H9 (cell line): ENCODE measurements around the gene GJB6. TPM values are rescaled to one million over a fixed set of nuclear protein-coding genes. Genes with fewer than 3 reads are reported as not detected.

Experiments used
- DNase-seq: peaks from one replicate; pipeline ENCODE4 v3.0.0-alpha.2; 2017
- H2AFZ ChIP-seq: one replicate; pipeline ENCODE4 v1.6.1; 2013; ENCODE audit warnings: mild to moderate bottlenecking, low read length, control low read depth, moderate library complexity
- H2AK5ac ChIP-seq: 2 replicates; pipeline ENCODE4 v1.6.1; 2013; ENCODE audit warnings: low read length, control low read depth, mixed read lengths; ENCODE audit not compliant: insufficient read length
- H2BK120ac ChIP-seq: one replicate; pipeline ENCODE4 v1.6.1; 2013; ENCODE audit warnings: low read depth, mild to moderate bottlenecking, low read length, control low read depth, inconsistent platforms; ENCODE audit not compliant: poor library complexity, severe bottlenecking
- H2BK12ac ChIP-seq: 2 replicates; pipeline ENCODE4 v1.6.1; 2013; ENCODE audit warnings: low read length, control low read depth, mixed read lengths, low read depth; ENCODE audit not compliant: insufficient read length
- H2BK15ac ChIP-seq: 2 replicates; pipeline ENCODE4 v1.6.1; 2013; ENCODE audit warnings: low read depth, low read length, control low read depth
- H2BK20ac ChIP-seq: one replicate; pipeline ENCODE4 v1.6.1; 2013; ENCODE audit warnings: low read depth, mild to moderate bottlenecking, low read length, control low read depth, inconsistent platforms; ENCODE audit not compliant: poor library complexity, severe bottlenecking
- H2BK5ac ChIP-seq: 2 replicates; pipeline ENCODE4 v1.6.1; 2013; ENCODE audit warnings: low read length, control low read depth, mixed read lengths; ENCODE audit not compliant: insufficient read length
- H3K14ac ChIP-seq: 2 replicates; pipeline ENCODE4 v1.6.1; 2013; ENCODE audit warnings: low read length, control low read depth; ENCODE audit not compliant: insufficient read depth
- H3K18ac ChIP-seq: 2 replicates; pipeline ENCODE4 v1.6.1; 2013; ENCODE audit warnings: low read depth, mild to moderate bottlenecking, mixed read lengths, low read length, control low read depth; ENCODE audit not compliant: insufficient read length
- H3K23ac ChIP-seq: 2 replicates; pipeline ENCODE4 v1.6.1; 2013; ENCODE audit warnings: low read length, control low read depth, mixed read lengths, low read depth; ENCODE audit not compliant: insufficient read length
- H3K23me2 ChIP-seq: 2 replicates; pipeline ENCODE4 v1.6.1; 2013; ENCODE audit warnings: low read depth, mild to moderate bottlenecking, mixed read lengths, low read length, control low read depth; ENCODE audit not compliant: insufficient read length, poor library complexity, severe bottlenecking
- H3K27ac ChIP-seq: 2 replicates; pipeline ENCODE4 v1.5.1; 2013; ENCODE audit warnings: low read length, control low read depth, mixed read lengths, low read depth; ENCODE audit not compliant: insufficient read length
- H3K27me3 ChIP-seq: 2 replicates; pipeline ENCODE4 v1.6.1; 2013; ENCODE audit warnings: low read length, control low read depth, inconsistent platforms; ENCODE audit not compliant: insufficient read depth
- H3K4ac ChIP-seq: 2 replicates; pipeline ENCODE4 v1.6.1; 2013; ENCODE audit warnings: low read depth, mild to moderate bottlenecking, control low read depth, inconsistent platforms, low read length, moderate library complexity
- H3K4me1 ChIP-seq: 2 replicates; pipeline ENCODE4 v1.6.1; 2013; ENCODE audit warnings: low read length, control low read depth, inconsistent platforms; ENCODE audit not compliant: insufficient read depth
- H3K4me2 ChIP-seq: 2 replicates; pipeline ENCODE4 v1.6.1; 2013; ENCODE audit warnings: low read length, control low read depth, mixed read lengths; ENCODE audit not compliant: insufficient read length, insufficient read depth
- H3K56ac ChIP-seq: 2 replicates; pipeline ENCODE4 v1.6.1; 2013; ENCODE audit warnings: low read depth, mild to moderate bottlenecking, mixed read lengths, low read length, control low read depth; ENCODE audit not compliant: insufficient read length
- H3K79me1 ChIP-seq: 2 replicates; pipeline ENCODE4 v1.6.1; 2013; ENCODE audit warnings: low read depth, mild to moderate bottlenecking, moderate library complexity, low read length, control low read depth, inconsistent platforms; ENCODE audit not compliant: insufficient read depth, poor library complexity, severe bottlenecking
- H3K79me2 ChIP-seq: 2 replicates; pipeline ENCODE4 v1.6.1; 2013; ENCODE audit warnings: low read length, control low read depth, inconsistent platforms; ENCODE audit not compliant: insufficient read depth
- H3K9ac ChIP-seq: 2 replicates; pipeline ENCODE4 v1.6.1; 2013; ENCODE audit warnings: low read length, control low read depth, mixed read lengths; ENCODE audit not compliant: insufficient read length; ENCODE audit errors: extremely low read depth
- H3K9me3 ChIP-seq: one replicate; pipeline ENCODE4 v1.6.1; 2013; ENCODE audit warnings: low read depth, low read length, inconsistent platforms; ENCODE audit not compliant: control insufficient read depth
- H3T11ph ChIP-seq: one replicate; pipeline ENCODE4 v1.6.1; 2013; ENCODE audit warnings: mild to moderate bottlenecking, low read length, control low read depth, inconsistent platforms
- H4K20me1 ChIP-seq: one replicate; pipeline ENCODE4 v1.6.1; 2013; ENCODE audit not compliant: control insufficient read depth, insufficient read length, insufficient read depth
- H4K5ac ChIP-seq: 2 replicates; pipeline ENCODE4 v1.6.1; 2013; ENCODE audit warnings: low read depth, mild to moderate bottlenecking, mixed read lengths, low read length, control low read depth; ENCODE audit not compliant: insufficient read length
- H4K8ac ChIP-seq: replicated peaks from 2 replicates; pipeline ENCODE4 v1.6.1; 2013; ENCODE audit warnings: low read length, control low read depth, mixed read lengths, low read depth; ENCODE audit not compliant: insufficient read length
- H4K91ac ChIP-seq: 2 replicates; pipeline ENCODE4 v1.6.1; 2013; ENCODE audit warnings: low read depth, mild to moderate bottlenecking, moderate library complexity, mixed read lengths, low read length, control low read depth; ENCODE audit not compliant: insufficient read length
- H3K27ac Mint-ChIP-seq, 3 experiments: 2 replicates in 2 of 3; 3 replicates in 1 of 3; pipeline ENCODE4 v1.8.0; 2020 to 2021; ENCODE audit warnings: mixed read lengths in 3 of 3, mild to moderate bottlenecking in 1 of 3, moderate library complexity in 1 of 3
- H3K27me3 Mint-ChIP-seq: 2 replicates; pipeline ENCODE4 v1.8.0; 2021; ENCODE audit warnings: low read depth, mild to moderate bottlenecking, moderate library complexity, mixed read lengths
- H3K36me3 Mint-ChIP-seq, 3 experiments: 2 replicates in 2 of 3; 3 replicates in 1 of 3; pipeline ENCODE4 v1.8.0; 2020 to 2021; ENCODE audit warnings: low read depth in 3 of 3, mixed read lengths in 3 of 3; ENCODE audit not compliant: insufficient read depth in 1 of 3
- H3K4me1 Mint-ChIP-seq, 2 experiments: 2 replicates each; pipeline ENCODE4 v1.8.0; 2020; ENCODE audit warnings: mixed read lengths in 2 of 2
- H3K4me3 Mint-ChIP-seq, 2 experiments: 2 replicates in 1 of 2; 3 replicates in 1 of 2; pipeline ENCODE4 v1.8.0; 2020 to 2021; ENCODE audit warnings: mild to moderate bottlenecking in 2 of 2, mixed read lengths in 2 of 2, moderate library complexity in 1 of 2
- H3K9me3 Mint-ChIP-seq, 2 experiments: 2 replicates in 1 of 2; 3 replicates in 1 of 2; pipeline ENCODE4 v1.8.0; 2020; ENCODE audit warnings: mild to moderate bottlenecking in 2 of 2, mixed read lengths in 2 of 2, moderate library complexity in 1 of 2
- CTCF ChIP-seq: fragments of 200-600 bp; sonication (generic); conservative IDR thresholded peaks from 3 replicates; pipeline ENCODE4 v1.8.0; 2021; ENCODE audit warnings: antibody characterized with exemption, mild to moderate bottlenecking
- WGBS: extraction: QIAGEN DNeasy Blood & Tissue Kit; methylation state at CpG from one replicate; pipeline ENCODE4 v1.1.7; 2013; ENCODE audit warnings: missing lambda C conversion rate, low lambda C conversion rate, mixed read lengths; ENCODE audit not compliant: insufficient read length; ENCODE audit errors: extremely low coverage; 5-methylcytosine and 5-hydroxymethylcytosine counted together
- total RNA-seq: library from RNA; stranded (reverse); gene quantifications from 2 replicates; pipeline ENCODE4 v1.2.1, GENCODE V29; 2021

GJB6 gene
- total RNA-seq, 1 experiment from 2014 or later = not detected

GRCh38 chr13:20227288-20227687 lies 4.8 kb downstream of the GJB6 start:
- H3K27me3 ChIP-seq = peaks cover 22% of the 10 kb centered on the region
- no CpG with 5 or more reads among the region's 8 CpGs for WGBS
- no peak for TF ChIP-seq CTCF

More at GRCh38 chr13:20227288-20227687, 4.8 kb downstream of the GJB6 start:
- Histone ChIP-seq H2AFZ (no peak overlapping the region), H2BK5ac (no peak overlapping the region), H3K79me1 (no peaks in the 10 kb centered on the region), H3K56ac (no peak overlapping the region), H2AK5ac (no peak overlapping the region), H3K23me2 (peaks cover 10% of the 10 kb centered on the region), H4K5ac (no peak overlapping the region), H2BK20ac (no peak overlapping the region), H3T11ph (no peak overlapping the region), H3K27ac (no peak overlapping the region), H3K18ac (no peak overlapping the region), H3K14ac (no peak overlapping the region; the same call in 1 of the 2 replicates), H4K91ac (no peak overlapping the region), H3K4ac (no peak overlapping the region), H4K20me1 (no peaks in the 10 kb centered on the region), H3K23ac (no peak overlapping the region), H2BK12ac (no peak overlapping the region), H3K79me2 (no peaks in the 10 kb centered on the region), H2BK120ac (no peak overlapping the region), H3K9me3 (no peaks in the 10 kb centered on the region), H3K9ac (no peak overlapping the region), H4K8ac (no peak overlapping the region), H3K4me1 (no peaks in the 10 kb centered on the region), H2BK15ac (no peak overlapping the region), H3K4me2 (no peak overlapping the region)
- peaks cover 78% of the 10 kb centered on the region for H3K27me3 Mint-ChIP-seq
- no peaks in the 10 kb centered on the region for H3K36me3 Mint-ChIP-seq
- no peak for DNase-seq
- H3K27ac Mint-ChIP-seq = no peak overlapping the region
- no peak overlapping the region for H3K4me3 Mint-ChIP-seq
- peaks cover 9 to 10% of the 10 kb centered on the region in 2 experiments for H3K4me1 Mint-ChIP-seq
- peaks cover 0 to 2% of the 10 kb centered on the region in 2 experiments; a peak in 1 of 5 replicates for H3K9me3 Mint-ChIP-seq
